HG03457 (cell line): Measurements from ENCODE around the gene ABR.
"Not testable (repeated sequence)": the region's sequence is repeated elsewhere in the genome, so short reads cannot be mapped to it uniquely, and the experiment has no call there.

ENCODE experiments used
- ATAC-seq: cut with Tn5 transposase; IDR thresholded peaks from one replicate; pipeline ENCODE4 v1.9.1; 2021; ENCODE audit warnings: moderate number of reproducible peaks; ENCODE audit not compliant: unreplicated experiment

The ABR gene

DNA sequence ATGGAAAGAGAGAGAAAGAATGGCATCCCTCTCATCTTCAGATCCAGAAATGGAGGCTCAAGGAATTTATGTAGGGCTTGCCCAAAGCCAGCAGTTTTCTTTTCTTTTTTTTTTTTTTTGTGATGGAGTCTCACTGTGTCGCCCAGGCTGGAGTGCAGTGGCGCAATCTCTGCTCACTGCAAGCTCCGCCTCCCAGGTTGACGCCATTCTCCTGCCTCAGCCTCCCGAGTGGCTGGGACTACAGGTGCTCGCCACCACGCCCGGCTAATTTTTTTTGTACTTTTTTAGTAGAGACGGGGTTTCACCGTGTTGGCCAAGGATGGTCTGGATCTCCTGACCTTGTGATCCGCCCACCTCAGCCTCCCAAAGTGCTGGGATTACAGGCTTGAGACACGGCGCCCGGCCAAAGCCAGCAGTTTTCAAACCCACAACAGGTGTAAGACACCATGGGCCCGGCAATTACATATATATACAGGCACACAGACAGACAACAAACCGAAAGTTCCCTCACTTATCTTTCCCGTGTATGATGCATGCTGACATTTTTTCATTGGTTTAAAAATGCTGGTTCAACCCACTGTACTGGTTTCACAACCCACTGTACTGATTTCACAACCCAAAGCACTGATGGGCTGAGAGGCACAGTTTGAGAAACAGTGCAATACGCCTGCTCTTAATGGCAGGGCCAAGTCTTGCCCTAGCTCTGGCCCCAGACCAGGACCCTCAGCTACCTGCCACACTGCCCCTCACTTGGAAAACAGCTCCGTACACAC, 81.6 kb downstream of the ABR start:
- ATAC-seq: not testable (repeated sequence)

- no peak for ATAC-seq
These were observed 83.6 kb downstream of the ABR start for GRCh38 chr17:1096215-1096614.

GRCh38 chr17:1095853-1096173, 84.0 kb downstream of the ABR start:
- ATAC-seq: no peak

- no peak for ATAC-seq
These were observed 84.5 kb downstream of the ABR start for GRCh38 chr17:1095090-1095852.

DNA sequence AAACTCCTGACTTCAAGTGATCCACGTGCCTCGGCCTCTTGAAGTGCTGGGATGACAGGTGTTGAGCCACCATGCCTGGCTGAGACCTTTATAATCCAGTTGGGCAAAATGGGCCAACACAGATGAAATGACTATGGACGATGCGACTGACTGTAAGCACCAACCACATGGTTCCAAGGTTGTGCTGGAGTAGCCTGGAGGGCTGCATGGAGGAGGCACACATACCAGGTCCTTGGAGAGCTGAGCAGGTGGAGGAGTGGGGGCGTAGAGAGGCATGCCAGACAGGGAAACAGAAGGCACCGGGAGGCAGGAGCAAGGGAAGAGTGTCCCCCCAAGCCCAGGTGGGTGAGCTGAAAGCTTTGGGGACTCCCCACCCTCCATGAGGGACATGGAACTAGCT, 85.2 kb downstream of the ABR start:
- no peak for ATAC-seq

DNA sequence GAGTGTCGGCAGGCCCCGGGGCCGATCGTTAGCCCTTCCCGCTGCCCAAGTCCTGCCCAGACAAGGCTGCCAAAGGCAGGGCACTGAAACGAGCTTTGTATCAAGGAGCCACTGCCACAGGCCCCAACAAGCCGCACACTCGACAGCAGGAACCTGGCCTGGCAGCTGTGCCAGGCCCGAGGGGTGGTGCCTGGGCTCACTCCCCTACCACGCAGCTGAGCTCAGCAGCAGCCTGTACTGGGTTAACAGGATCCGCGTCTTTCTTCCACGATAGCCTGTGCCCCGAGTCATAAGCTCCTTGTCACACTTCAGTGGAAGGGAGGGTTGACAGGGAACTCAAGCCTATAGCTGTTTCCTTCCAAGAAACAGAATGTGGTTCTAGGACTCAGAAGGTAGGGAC, 87.9 kb downstream of the ABR start:
- no peak for ATAC-seq

DNA sequence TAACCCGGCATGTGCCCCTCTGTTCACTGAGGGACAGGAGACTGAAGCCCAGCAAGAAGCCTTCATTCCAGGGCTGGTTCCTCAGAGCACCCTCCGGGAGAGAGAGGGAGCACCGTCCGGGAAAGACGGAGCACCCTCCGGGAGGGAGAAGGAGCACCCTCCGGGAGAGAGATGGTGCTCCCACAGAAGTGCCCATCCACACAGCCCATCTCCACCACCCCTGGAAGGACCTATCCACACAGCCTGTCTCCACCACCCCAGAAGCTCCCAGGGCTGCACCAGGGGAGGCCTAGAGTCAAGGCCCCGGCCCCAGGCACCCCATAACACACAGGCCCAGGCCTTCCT, 88.6 kb downstream of the ABR start:
- ATAC-seq: no peak

DNA sequence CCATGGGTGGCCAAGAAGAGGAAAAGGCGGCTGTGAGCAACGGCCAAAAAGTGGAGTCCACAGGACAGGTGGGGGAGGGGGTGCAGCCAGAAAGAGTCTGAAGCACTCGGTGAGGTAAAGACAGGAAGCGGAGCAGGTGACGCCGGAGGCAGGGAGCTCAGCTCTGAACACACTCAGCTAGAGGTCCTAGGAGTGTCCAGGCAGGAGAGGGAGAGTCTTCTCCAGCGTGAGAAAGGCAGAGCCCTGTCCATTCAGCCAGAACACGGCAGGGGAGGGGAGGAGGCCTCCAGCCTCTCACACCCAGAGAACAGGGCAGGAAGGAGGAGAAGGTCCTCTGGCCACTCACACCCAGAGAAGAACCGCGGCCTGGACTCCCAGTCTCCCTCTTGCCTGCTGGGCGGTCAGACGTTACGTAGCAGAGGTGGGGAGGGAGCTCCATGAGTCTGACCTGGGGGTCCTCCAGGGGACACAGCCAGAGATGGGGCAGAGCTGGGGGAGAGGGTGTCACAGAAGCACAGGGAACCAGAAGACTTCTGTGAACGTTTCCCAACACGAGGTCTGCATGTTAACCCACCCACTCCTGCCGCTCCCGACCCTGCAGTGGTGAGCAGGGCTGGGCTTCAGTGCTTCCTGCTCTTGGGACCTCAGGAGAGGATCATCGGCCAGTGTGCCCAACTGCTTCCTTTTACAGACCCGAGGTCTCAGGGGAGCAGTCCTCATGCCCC, 89.2 kb downstream of the ABR start:
- ATAC-seq: no peak

DNA sequence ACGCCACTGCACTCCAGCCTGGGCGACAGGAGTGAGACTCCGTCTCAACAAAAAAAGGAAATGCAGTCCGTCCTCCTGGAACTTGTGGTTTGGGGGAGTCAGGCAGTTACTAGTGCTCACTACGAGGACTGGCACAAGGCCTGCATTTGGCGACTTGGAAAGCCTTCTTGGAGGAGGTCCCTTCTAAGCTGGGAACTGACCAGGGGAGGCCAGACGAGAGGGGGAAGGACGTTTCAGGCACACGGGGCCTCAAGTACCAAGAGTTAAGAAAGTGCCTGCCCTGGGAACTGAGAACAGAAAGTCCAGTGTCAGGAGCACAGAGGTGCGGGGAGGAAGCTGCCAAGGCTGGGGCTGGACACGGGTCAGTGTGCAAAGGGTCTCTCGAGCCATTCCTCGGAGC, 89.9 kb downstream of the ABR start:
- ATAC-seq: no peak

GRCh38 chr17:1087381-1088241, 92.2 kb downstream of the ABR start:
- no peak for ATAC-seq

- ATAC-seq: no peak
These were observed 96.2 kb downstream of the ABR start for GRCh38 chr17:1083451-1084187.

DNA sequence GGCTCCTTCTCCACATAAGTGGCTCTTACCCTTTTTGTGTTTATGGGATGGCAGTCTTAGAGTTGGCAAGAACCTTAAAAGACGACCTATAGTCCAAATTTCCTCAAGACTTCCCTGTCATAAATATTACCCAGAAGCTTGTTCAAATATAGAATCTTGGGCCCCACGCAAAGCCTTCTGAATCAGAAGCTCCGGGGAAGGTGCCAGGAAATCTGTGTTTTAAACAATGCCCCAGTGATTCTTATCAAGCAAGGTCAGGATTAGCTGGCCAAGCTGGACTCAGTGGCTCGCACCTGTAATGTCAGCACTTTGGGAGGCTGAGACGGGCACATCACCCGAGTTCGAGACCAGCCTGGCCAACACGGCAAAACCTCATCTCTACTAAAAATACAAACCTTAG, 97.2 kb downstream of the ABR start:
- no peak for ATAC-seq

- no peak for ATAC-seq
These were observed 100.8 kb downstream of the ABR start for GRCh38 chr17:1078831-1079561.

DNA sequence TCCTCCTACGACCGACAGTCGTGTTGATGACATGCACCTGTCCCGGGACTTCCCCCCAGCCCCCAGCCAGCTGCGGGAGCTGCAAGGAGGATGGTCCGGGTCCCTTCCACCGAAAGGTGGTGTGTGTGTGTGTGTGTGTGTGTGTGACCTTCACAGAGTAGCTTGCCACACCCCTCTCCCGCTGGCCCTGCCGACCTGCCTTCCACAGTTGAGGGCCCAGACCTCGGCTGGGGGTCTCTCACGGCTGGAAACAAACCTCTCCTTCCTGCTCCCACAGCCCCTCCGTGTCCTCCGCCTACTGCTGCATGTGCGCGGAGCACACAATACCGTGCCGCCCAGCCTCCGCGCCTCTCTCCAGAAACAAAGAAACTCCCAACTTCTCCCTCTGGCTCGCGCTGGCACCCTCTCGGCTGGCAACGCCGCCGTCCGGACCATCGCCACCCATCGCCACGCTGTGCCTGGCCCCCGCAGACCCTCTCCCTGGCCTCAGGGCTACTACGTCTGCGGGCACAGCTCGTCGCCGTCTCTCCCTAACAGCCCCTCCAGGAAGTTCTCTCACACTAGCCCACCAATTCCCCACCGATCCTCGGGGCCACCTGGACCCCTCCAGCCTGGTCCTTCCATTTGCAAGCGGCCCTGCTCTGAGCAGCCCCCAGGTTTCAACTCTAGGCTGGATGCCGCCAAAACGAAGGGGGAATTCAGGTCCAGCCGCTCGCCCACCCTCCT, 101.6 kb downstream of the ABR start:
- ATAC-seq: no peak

- ATAC-seq: no peak
These were observed 102.2 kb downstream of the ABR start for GRCh38 chr17:1077581-1077985.

DNA sequence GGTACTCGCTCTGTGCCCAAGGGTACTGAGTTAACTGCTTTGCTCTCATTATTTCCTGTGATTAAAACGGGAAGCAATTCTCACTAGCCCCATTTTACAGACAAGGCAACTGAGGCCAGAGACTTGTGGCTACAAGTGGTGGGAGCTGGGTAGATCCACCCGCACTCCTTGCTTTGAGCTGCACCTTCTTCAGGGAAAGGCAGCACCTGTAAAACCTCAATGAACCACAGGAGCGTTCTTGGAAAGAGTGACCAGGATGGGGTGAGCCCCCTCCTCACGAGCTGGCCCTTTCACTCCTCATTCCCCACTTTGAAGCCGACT, 102.8 kb downstream of the ABR start:
- no peak for ATAC-seq

GRCh38 chr17:1076299-1076981, 103.3 kb downstream of the ABR start:
- no peak for ATAC-seq

- no peak for ATAC-seq
These were observed 104.7 kb downstream of the ABR start for GRCh38 chr17:1074886-1075605.
